ENCODE results near the gene ACR.

ACR gene

DNA sequence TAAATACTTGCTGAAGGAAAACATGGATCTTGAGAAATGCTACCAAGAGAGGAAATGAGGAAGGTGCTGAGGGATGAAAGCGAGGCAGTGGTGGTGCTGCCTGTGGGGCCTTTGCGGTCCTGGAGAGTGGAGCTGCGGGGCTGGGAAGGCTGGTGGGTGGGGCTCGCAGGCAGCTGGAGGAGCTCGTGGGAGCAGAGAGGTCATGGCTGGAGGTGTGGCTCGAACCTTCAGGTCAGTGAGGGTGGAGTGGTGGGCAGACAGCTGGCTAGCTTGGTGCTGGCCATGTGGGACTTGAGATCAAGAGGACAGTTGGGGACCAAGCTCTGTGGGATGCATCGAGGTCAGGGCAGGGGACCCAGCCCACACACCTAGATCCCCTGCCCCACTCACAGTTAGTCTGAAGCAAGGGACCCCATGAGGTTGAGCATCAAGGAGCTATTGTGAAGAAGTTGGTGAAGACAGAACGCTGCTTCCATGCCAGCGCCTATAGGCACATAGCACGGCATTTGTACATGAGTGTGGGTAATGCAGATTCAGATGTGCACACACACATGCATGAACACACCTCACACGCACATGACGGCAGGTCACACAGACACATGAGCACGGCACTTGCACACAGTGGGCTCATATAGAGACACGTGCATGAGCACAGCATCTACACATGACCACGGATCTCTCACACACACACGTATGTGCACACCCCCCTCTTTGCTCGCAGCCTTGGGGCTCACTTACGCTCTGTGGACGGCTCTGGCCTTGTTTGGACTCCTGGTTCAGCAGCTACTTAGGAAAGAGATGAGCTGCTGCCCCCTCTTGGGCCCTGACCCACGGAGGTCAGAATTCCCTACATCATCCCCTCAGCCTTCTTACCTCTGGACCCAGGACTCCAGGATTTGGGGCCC, 34.9 kb upstream of the ACR start:
- DNase-seq: peak; percentile 8

- DNase-seq: peak; percentile 10
Observed at GRCh38 chr22:50703726-50704509, 34.1 kb upstream of the ACR start.

DNA sequence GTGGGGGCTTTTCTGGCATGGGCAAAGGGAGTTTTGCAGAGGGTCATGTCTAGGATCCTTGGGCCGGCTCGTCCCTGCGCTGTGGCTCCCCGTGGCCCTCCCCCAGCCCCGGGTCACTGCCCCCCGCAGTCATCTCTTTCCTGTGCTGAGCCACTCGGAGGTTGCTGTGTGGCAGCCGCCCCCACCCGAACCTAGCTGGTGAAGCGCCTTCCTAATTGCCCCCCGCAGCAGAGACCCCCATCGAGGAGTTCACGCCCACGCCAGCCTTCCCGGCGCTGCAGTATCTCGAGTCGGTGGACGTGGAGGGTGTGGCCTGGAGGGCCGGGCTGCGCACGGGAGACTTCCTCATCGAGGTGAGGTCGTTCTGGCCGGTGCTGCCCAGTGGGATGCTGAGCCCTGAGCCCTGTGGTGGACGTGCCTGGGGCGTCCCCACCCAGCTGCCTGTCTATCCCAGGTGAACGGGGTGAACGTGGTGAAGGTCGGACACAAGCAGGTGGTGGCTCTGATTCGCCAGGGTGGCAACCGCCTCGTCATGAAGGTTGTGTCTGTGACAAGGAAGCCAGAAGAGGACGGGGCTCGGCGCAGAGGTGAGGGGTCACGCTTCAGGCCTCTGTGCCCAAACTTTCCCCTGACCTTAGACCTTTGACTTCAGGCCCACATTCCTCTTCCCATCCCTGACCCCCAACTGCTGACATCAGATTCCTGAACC, 33.3 kb upstream of the ACR start:
- DNase-seq: peak; percentile 15

- DNase-seq: peak; percentile 83
Observed at GRCh38 chr22:50705219-50705691, 32.7 kb upstream of the ACR start.

GRCh38 chr22:50705851-50706351, 32.1 kb upstream of the ACR start:
- peak; percentile 21 for DNase-seq

DNA sequence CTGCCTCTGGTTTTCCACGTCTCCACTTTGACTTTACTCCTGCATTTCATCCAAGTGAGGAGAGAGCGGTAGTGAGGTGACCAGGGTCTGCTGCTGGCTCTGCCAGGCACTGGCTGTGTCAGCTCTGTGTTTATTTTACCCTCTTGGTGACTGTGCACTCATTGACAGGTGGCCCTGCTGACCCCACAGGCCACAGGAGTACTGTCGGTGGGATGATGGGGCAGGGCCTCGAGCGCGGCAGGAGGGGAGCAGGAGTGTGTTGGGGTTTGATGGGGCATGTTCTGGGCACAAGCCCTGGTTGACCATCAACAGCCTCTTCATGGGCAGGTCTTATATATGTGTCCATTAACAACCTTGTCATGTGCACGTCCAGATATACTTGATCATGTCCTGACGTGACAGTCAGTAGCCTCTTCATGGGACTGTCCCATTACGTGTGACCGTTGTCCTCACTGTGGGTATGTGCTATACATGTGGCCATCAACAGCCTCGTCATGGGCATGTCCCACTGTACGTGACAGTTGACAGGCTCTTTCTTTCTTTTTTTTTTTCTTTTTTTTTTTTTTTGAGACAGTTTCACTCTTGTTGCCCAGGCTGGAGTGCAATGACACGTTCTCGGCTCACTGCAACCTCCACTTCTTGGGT, 31.4 kb upstream of the ACR start:
- peak; percentile 17 for DNase-seq

- DNase-seq: no peak
Observed at GRCh38 chr22:50708474-50708873, 29.5 kb upstream of the ACR start.

DNA sequence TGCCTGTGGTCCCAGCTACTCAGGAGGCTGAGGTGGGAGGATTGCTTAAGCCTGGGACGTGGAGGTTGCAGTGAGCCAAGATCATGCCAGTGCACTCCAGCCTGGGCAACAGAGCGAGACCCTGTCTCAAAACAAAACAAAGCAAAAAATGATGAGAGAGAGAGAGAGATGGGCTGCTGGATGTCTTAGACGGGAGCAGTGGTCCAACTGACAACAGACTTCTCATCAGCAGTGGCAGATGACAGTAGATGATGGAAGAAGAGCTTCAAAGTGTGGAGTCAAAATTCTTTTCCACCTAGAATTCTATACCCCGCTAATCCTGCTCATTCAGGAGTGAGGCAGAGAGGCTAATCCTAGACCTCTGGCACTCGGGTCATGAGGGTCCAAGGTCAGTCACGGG, 29.0 kb upstream of the ACR start:
- no peak for DNase-seq

DNA sequence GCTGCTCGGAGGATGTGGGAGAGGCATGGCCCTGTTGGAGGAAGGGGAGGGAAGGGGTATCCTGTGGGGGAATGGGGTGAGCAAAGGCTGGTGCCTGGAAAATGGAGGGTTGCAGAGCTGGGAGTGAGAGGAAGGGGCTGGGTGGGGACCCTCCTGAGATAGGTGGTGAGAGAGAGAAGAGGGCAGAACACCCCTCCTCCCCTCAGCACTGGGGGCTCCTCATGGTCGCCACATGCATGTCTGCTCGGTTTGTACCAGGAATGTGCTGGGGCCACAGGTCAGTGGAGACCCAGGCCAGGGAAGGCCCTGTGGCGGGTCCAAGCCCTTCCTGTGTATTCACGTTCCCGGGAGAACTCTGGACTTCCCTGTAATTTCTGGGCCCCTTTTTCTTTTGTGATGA, 27.8 kb upstream of the ACR start:
- DNase-seq: peak; percentile 17

DNA sequence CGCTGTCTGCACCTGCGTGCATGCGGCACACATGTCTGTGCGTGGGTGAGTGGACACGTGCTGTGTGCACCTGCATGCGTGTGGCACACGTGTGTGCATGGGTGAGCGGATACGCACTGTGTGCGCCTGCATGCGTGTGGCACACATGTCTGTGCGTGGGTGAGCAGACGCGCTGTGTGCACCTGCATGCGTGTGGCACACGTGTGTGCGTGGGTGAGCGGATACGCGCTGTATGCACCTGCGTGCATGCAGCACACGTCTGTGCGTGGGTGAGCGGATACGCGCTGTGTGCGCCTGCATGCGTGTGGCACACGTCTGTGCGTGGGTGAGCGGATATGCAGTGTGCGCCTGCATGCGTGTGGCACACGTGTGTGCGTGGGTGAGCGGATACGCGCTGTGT, 27.1 kb upstream of the ACR start:
- no peak for DNase-seq

DNA sequence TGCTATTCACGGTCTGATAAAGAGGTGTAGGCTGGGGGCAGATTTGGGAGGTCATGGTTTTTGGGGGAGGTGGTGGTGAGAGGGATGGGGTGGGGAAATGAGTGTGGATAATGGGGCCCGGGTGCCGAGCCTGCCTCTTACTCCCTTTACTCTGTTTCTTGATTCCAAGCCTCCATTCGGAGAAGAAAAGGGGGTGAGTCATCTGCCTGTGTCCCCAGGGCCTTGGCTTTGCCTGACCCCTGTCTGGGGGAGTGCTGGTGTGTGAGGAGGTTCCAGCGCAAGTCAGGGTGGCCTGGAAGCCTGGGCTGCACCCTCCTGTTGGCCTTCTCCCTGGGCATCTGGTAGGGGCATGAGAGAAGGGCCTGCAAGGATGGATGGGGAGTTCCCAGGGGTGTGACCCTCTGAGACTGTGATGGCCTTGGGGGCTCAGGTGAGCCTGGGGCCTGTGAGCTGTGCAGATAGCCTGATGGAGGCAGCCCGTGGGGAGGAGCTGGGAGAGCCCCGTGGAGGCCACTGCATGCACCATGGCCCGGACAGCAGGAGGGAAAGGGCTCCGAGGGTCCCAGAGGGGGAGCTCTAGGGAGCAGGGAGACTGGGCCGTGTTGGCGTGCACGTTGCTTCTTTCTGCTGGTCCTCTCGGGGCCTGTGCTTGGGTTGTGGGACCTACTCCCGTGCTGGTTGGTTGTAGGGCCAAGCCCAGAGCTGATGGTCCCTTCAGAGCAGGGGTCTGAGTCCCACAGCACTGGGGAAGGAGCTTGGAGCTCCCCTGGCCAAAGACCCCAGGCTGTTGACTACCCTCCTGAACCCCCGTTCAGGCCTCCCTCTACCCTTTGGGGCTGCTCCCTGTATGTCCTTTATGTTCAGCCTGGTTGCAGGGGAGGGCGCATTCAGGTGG, 26.3 kb upstream of the ACR start:
- no peak for DNase-seq

- no peak for DNase-seq
Observed at GRCh38 chr22:50712341-50713007, 25.5 kb upstream of the ACR start.

- no peak for DNase-seq
Observed at GRCh38 chr22:50713008-50713385, 25.0 kb upstream of the ACR start.

GRCh38 chr22:50713571-50714056, 24.4 kb upstream of the ACR start:
- no peak for DNase-seq

DNA sequence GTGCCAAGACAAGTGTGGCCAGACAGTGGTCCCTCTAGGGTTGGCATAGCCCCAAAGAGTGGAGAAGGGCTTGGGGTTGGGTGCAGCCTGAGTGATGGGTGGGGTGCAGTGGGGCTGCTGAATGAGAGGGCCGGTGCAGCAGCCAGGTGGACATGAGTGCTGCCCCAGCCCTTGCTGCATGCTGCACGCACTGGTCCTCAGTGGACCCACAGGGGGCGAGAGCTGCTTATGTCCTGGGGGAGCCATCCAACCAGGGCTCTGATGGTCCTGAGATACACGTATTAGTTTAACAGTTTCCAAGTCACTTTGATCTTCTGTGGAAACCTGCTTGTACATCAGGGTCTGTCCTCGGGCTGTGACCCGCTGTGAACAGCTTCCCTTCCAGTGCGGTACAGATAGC, 23.9 kb upstream of the ACR start:
- no peak for DNase-seq

DNA sequence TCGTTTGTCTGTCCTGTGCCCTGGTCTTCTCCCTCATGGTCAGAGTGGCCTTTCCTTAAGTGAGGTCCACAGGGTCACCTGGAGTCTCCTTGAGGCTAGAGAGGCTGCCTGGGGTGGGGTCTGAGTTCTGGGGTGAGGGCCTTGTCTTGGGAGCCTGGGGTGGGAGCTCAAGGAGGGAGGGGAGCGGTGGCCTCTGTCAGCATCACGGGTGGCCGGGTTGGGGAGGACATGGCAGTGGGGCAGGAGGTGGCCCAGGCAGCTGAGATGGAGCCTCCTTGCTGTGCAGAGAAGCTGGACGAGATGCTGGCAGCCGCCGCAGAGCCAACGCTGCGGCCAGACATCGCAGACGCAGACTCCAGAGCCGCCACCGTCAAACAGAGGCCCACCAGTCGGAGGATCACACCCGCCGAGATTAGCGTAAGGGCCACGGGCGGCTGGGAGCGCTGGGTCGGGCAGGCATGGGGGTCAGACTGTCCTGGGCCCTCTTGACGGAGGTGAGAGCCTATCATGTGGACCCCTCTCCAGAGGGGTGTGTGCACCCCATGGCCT, 23.3 kb upstream of the ACR start:
- no peak for DNase-seq

DNA sequence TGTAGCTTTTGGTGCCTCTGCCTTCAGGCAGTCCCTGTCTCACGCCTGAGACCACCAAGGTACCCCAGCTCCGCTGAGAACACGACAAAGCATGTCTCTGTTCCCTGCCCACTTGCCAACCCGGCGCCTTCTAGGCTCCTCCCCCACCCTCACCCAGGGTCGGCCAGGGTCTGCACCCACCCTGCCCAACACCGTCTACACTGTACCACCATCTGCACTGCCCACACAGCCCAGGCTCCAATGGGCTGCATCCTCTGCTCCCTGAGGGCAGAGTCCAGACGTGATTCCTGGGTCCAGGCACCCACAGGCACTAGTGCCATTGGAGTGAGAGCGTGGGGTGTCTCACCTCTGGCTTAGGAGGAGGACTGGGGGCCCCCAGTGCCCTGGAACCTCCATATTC, 22.8 kb upstream of the ACR start:
- DNase-seq: no peak

DNA sequence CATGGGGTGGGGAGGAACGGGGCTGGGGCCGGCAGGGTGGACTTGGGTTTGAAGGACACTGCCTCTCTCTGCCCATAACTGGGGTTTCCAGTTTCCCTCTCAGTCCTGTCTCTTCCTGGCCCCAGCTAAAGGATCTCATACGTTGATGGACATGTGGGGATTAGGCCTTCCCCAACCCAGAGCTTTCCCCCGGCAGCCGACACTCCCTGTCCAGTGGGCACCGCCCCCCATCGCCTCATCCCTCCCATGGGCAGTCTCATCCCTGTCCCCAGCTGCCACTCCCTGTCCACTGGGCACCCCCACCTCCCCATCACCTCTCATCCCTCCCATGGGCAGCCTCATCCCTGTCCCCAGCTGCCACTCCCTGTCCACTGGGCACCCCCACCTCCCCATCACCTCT, 22.2 kb upstream of the ACR start:
- DNase-seq: no peak

DNA sequence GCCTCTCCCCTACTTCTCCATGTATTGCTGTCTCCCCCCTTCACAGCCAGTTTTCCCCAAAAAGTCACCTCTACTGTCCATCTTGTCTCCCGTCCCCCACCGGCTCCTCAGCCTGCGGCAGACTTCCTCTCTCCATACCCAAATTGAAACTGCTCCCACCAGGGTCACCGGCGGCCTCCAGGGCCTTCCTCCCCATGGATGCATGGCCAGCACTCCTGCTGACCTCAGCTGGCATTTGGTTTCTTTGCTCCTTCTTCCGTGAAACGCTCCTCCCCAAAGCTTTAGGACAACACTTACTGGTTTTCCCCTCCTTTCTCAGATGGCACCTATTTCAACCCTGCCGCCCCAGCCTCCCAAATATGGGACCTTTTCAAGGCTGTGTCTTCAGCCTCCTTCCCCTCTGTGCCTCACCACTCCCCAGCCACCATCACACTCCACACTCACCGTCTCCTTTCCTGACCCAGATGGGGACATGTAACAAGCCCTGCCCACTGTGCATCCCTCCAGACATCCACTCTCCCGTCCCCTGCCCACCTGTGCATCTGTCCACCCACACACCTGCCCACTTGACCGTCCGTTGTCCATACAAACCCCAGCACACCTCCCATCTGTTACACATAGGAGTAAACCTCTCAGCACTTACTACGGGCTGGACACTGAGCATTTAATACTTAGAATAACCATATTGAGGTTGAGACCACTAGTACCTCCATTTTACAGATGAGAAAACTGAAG, 21.5 kb upstream of the ACR start:
- no peak for DNase-seq

All from right hindlimb (tissue), 1 donor.